DMS53 treated with DMSO at 0.1 percent for 48 hours (cell line): Measurements from ENCODE around the gene ATP6V1G3.
"Not testable (repeated sequence)": the region's sequence is repeated elsewhere in the genome, so short reads cannot be mapped to it uniquely, and the experiment has no call there.

ENCODE experiments used
- DNase-seq: peaks from one replicate; lab custom pipeline; 2025; ENCODE audit not compliant: unreplicated experiment; lab: John Stamatoyannopoulos, UW

The ATP6V1G3 gene

GRCh38 chr1:198540580-198540979, at the start of gene ATP6V1G3:
TSS of gene ATP6V1G3 (minus strand) at chr1:198540680. CDS start at chr1:198540650, 30 bp downstream.
- no peak for DNase-seq

- DNase-seq, result no peak
Measured at GRCh38 chr1:198588845-198589244, 48.4 kb upstream of the ATP6V1G3 start.

GRCh38 chr1:198584163-198584562, 43.7 kb upstream of the ATP6V1G3 start:
- no peak for DNase-seq

- not testable (repeated sequence) for DNase-seq
Measured at GRCh38 chr1:198583209-198583802, 42.8 kb upstream of the ATP6V1G3 start.

- peak; percentile 54 for DNase-seq
Measured at GRCh38 chr1:198577444-198577843, 37.0 kb upstream of the ATP6V1G3 start.

- peak; percentile 38 for DNase-seq
Measured at GRCh38 chr1:198575798-198576641, 35.5 kb upstream of the ATP6V1G3 start.

- no peak for DNase-seq
Measured at GRCh38 chr1:198575292-198575691, 34.8 kb upstream of the ATP6V1G3 start.

- DNase-seq, result no peak
Measured at GRCh38 chr1:198574325-198574724, 33.8 kb upstream of the ATP6V1G3 start.

GRCh38 chr1:198564716-198565115, 24.2 kb upstream of the ATP6V1G3 start:
- no peak for DNase-seq

GRCh38 chr1:198564157-198564556, 23.7 kb upstream of the ATP6V1G3 start:
- no peak for DNase-seq

GRCh38 chr1:198563583-198563982, 23.1 kb upstream of the ATP6V1G3 start:
- DNase-seq, result no peak

- no peak for DNase-seq
Measured at GRCh38 chr1:198560161-198560560, 19.7 kb upstream of the ATP6V1G3 start.

GRCh38 chr1:198559362-198559761, 18.9 kb upstream of the ATP6V1G3 start:
- DNase-seq, result no peak

- DNase-seq, result no peak
Measured at GRCh38 chr1:198558402-198558801, 17.9 kb upstream of the ATP6V1G3 start.

- DNase-seq, result no peak
Measured at GRCh38 chr1:198556971-198557370, 16.5 kb upstream of the ATP6V1G3 start.

- DNase-seq, result no peak
Measured at GRCh38 chr1:198552668-198553416, 12.4 kb upstream of the ATP6V1G3 start.

- DNase-seq, result no peak
Measured at GRCh38 chr1:198550941-198551524, 10.6 kb upstream of the ATP6V1G3 start.

GRCh38 chr1:198549866-198550265, 9.4 kb upstream of the ATP6V1G3 start:
- DNase-seq, result no peak

- DNase-seq, result no peak
Measured at GRCh38 chr1:198548890-198549289, 8.4 kb upstream of the ATP6V1G3 start.

GRCh38 chr1:198545156-198545555, 4.7 kb upstream of the ATP6V1G3 start:
- DNase-seq, result no peak

- DNase-seq, result no peak
Measured at GRCh38 chr1:198544265-198544664, 3.8 kb upstream of the ATP6V1G3 start.
